Measurements from ENCODE around the gene GAPVD1.
"Not testable (repeated sequence)": the region's sequence is repeated elsewhere in the genome, so short reads cannot be mapped to it uniquely, and the experiment has no call there.

- not testable (repeated sequence) for TF ChIP-seq CTCF, POLR2A, POLR2AphosphoS5 (IDR thresholded peaks at IDR 0.05)
Measured at GRCh38 chr9:125316359-125316758, 54.7 kb downstream of the GAPVD1 start.
